IMR-90 (cell line): ENCODE data around the gene PTPRQ.

Experiments used
- CEBPB ChIP-seq: IDR thresholded peaks from 2 replicates; pipeline ENCODE4 v1.6.1; 2012; ENCODE audit warnings: low read depth, low read length, improper control_type of control experiment
- CHD1 ChIP-seq: IDR thresholded peaks from 2 replicates; pipeline ENCODE4 v1.6.1; 2012; ENCODE audit warnings: low read depth, low read length, improper control_type of control experiment
- CTCF ChIP-seq: conservative IDR thresholded peaks from 2 replicates; pipeline ENCODE4 v1.5.1; 2012; ENCODE audit warnings: mild to moderate bottlenecking, low read depth, low read length, improper control_type of control experiment
- ELK1 ChIP-seq: fragments of 150-350 bp; IDR thresholded peaks from 2 replicates; pipeline ENCODE4 v1.6.1; 2016; ENCODE audit warnings: low read depth, mild to moderate bottlenecking, low read length, moderate library complexity, borderline replicate concordance
- FOS ChIP-seq: fragments of 150-350 bp; IDR thresholded peaks from 2 replicates; pipeline ENCODE4 v1.6.1; 2016; ENCODE audit warnings: low read depth, low read length
- MXI1 ChIP-seq: IDR thresholded peaks from 2 replicates; pipeline ENCODE4 v1.6.1; 2012; ENCODE audit warnings: low read depth, mild to moderate bottlenecking, low read length, moderate library complexity, borderline replicate concordance
- NFE2L2 ChIP-seq: fragments of 150-350 bp; IDR thresholded peaks from 2 replicates; pipeline ENCODE4 v1.6.1; 2016; ENCODE audit warnings: low read depth, mild to moderate bottlenecking, low read length
- POLR2A ChIP-seq: IDR thresholded peaks from 2 replicates; pipeline ENCODE4 v1.6.1; 2012; ENCODE audit warnings: mild to moderate bottlenecking, low read depth, low read length
- RAD21 ChIP-seq: IDR thresholded peaks from 2 replicates; pipeline ENCODE4 v1.6.1; 2012; ENCODE audit warnings: low read length, improper control_type of control experiment
- RCOR1 ChIP-seq: IDR thresholded peaks from 2 replicates; pipeline ENCODE4 v1.6.1; 2012; ENCODE audit warnings: mild to moderate bottlenecking, low read length, improper control_type of control experiment; ENCODE audit not compliant: insufficient replicate concordance
- RFX5 ChIP-seq: IDR thresholded peaks from 2 replicates; pipeline ENCODE4 v1.8.0; 2012; ENCODE audit warnings: low read depth, mild to moderate bottlenecking, low read length, moderate library complexity
- SMC3 ChIP-seq: fragments of 150-350 bp; IDR thresholded peaks from 2 replicates; pipeline ENCODE4 v1.6.1; 2016; ENCODE audit warnings: low read depth, mild to moderate bottlenecking, antibody characterized with exemption, low read length, moderate library complexity
- USF2 ChIP-seq: fragments of 150-350 bp; IDR thresholded peaks from 2 replicates; pipeline ENCODE4 v1.6.1; 2017; ENCODE audit warnings: mild to moderate bottlenecking, antibody characterized with exemption, low read length, low read depth

GRCh38 chr12:80494836-80495235, 50.8 kb downstream of the PTPRQ start:
- TF ChIP-seq CEBPB (no peak), NFE2L2 (no peak), POLR2A (no peak), USF2 (no peak), CTCF (no peak), RAD21 (no peak), MXI1 (no peak), CHD1 (no peak), SMC3 (no peak), RCOR1 (no peak), FOS (no peak), ELK1 (no peak), RFX5 (no peak)
